HG02973 (cell line): ENCODE results near the gene NNT.
"Not testable (repeated sequence)": the region's sequence is repeated elsewhere in the genome, so short reads cannot be mapped to it uniquely, and the experiment has no call there.

Experiments
- ATAC-seq: cut with Tn5 transposase; IDR thresholded peaks from one replicate; pipeline ENCODE4 v1.9.1; 2021; ENCODE audit warnings: moderate library complexity; ENCODE audit not compliant: unreplicated experiment

NNT gene

GRCh38 chr5:43663916-43664315 is 60.9 kb downstream of the NNT start:
- ATAC-seq: no peak

DNA sequence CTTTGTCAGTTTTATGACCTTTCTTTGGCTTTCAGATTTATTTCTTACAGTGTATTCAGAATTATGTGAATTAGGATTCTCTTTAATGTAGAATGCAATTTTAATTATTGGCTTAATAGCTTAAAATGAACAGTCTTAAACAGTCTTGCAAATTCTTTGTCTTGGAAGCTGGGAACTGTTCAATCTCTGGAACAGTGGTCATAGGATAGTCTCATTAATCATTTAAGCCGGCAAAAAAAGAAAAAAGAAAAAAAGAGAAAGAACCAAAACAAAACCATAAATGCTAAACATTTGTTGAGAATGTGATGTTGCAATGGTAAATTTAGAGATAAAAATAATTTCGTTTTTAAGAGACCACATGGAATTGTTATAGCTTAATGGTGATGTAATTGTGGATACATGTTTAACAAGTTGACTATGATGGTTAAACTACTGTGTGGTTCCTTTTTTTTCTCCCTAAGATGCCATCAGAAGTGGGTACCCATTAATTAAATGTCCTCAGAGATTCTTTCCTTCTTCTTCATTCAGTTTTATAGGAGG is 61.6 kb downstream of the NNT start:
- no peak for ATAC-seq

DNA sequence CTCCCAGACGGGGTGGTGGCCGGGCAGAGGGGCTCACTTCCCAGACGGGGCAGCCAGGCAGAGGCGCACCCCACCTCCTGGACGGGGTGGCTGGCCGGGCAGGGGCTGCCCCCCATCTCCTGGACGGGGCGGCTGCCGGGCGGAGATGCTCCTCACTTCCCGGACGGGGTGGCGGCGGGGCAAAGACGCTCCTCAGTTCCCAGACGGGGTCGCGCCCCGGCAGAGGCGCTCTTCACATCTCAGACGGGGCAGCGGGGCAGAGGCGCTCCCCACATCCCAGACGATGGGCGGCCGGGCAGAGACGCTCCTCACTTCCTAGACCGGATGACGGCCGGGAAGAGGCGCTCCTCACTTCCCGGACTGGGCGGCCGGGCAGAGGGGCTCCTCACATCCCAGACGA is 62.8 kb downstream of the NNT start:
- not testable (repeated sequence) for ATAC-seq

DNA sequence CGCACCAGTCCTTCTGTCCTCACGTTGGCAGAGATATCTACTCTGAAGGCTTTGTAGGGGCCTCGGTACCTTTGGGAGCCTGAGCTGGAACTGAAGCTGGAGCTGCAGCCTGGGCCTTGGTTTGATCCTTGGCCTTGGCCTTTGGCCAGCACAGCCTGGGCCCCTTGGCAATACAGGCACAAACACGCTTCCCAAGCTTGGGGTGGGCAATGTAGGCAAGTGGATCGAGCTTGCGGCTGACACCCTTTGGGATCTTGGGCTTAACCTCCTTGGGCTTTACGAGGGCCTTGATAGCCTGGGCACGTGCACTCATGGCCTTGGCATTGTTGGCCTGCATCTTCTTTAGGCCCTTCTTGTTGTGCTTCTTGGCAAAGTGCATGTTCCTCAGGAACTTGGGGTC is 63.7 kb downstream of the NNT start:
- ATAC-seq: not testable (repeated sequence)

GRCh38 chr5:43667379-43667778 is 64.4 kb downstream of the NNT start:
- ATAC-seq: not testable (repeated sequence)

DNA sequence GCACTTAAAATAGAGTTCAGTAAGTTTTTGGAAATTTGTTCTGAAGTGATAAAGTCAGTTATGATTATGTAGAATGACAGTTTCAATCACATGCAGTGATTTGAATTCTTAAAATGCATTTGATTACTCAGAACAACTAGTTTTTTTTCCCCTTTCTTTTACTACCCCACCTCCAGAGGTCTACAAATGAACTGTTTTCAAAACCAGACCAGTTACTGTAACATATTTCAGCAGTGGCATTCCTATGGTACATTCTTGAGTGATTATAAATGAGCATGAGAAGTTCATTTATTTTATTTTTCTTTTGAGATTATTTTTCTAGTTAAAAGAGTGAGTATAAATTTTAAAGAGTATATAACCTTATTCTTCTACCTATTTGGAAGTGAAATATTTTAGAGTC is 71.6 kb downstream of the NNT start:
- ATAC-seq: no peak

DNA sequence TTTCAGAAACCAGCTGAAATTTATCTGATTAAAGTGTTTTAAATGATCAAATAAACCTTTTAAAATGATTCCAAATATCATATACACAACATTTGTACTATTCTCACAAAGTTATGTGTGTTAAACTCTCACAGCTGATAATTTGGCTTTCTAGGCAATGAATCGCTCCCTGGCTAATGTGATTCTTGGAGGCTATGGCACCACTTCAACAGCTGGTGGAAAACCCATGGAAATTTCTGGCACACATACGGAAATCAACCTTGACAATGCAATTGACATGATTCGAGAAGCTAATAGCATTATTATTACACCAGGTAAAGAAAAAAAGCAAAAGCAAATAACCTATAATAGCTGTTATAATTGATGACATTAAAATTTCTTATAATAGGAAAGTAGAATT is 72.4 kb downstream of the NNT start:
- no peak for ATAC-seq

- no peak for ATAC-seq
Observed at GRCh38 chr5:43676083-43676840, 73.3 kb downstream of the NNT start.

- no peak for ATAC-seq
Observed at GRCh38 chr5:43677253-43677652, 74.3 kb downstream of the NNT start.

- no peak for ATAC-seq
Observed at GRCh38 chr5:43679214-43679613, 76.2 kb downstream of the NNT start.

DNA sequence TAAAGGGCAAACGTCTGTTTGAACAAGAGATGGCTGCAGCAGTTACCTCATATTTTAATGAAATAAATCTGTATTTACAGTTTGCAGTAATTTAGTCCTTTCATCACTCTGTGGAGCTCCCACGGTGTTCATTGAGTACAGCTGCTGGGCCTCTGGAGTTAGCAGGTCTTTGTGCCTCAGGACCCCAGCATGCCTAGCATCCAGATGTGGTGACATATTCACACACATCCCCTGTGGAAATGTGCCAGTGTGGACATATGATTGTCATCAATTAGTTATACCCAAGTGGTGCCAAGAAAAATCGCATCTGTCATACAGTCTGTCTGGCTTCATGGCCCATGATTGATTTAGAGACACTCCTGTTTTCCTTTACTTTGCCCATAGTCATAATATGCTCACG is 77.3 kb downstream of the NNT start:
- ATAC-seq: no peak

GRCh38 chr5:43683884-43684471 is 81.0 kb downstream of the NNT start:
- ATAC-seq: no peak

GRCh38 chr5:43685252-43685950 is 82.4 kb downstream of the NNT start:
- no peak for ATAC-seq

- ATAC-seq: no peak
Observed at GRCh38 chr5:43687275-43687674, 84.3 kb downstream of the NNT start.

DNA sequence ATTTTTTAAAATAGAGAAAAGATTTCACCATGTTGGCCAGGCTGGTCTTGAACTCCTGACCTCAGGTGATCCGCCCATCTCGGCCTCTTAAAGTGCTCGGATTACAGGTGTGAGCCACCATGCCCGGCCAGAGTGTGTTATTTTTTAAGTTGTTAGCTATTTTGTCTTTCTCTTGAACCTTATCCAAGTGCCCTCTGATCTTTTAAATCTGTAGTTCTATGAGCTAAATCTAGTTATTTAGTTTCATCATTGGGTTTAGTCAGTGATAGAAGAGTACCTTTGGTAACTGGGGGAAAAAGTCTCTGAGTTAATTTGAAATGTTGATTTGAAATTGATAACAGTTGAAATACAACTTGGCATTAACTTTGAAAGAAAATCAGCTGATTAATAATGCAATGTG is 88.3 kb downstream of the NNT start:
- ATAC-seq: no peak

DNA sequence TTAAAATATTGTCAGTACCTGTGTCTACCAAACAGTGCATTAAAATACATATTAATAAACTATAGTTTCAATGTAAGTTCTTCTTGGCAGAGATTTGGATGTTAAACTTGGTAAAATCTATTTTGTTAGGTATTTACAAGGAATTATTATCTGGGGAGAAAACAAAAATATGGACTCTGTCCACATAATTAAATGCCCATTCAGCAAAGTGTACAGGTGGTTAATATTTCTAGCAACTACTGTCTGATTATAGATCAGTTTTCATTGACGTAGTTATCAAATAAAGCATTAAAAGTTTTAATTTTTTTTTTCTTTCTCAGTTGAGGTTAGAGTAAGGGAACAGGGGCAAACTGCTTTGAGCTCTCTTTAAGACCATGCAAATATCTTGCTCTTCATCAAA is 88.9 kb downstream of the NNT start:
- ATAC-seq: no peak

- ATAC-seq: no peak
Observed at GRCh38 chr5:43693411-43693810, 90.4 kb downstream of the NNT start.

DNA sequence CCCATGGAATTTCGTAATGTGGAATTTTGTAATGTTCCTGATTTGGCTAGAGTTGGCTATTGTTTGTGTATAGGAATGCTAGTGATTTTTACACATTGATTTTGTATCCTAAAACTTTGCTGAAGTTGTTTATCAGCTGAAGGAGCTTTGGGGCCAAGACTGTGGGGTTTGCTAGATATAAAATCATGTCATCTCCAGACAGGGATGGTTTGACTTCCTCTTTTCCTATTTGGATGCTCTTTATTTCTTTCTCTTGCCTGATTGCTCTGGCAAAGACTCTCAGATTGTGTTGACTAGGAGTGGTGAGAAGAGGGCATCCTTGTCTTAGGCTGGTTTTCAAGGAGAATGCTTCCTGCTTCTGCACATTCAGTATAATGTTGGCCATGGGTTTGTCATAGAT is 91.0 kb downstream of the NNT start:
- ATAC-seq: no peak

- not testable (repeated sequence) for ATAC-seq
Observed at GRCh38 chr5:43696444-43696843, 93.5 kb downstream of the NNT start.

- ATAC-seq: no peak
Observed at GRCh38 chr5:43699910-43700309, 96.9 kb downstream of the NNT start.

- ATAC-seq: no peak
Observed at GRCh38 chr5:43700601-43701000, 97.6 kb downstream of the NNT start.

DNA sequence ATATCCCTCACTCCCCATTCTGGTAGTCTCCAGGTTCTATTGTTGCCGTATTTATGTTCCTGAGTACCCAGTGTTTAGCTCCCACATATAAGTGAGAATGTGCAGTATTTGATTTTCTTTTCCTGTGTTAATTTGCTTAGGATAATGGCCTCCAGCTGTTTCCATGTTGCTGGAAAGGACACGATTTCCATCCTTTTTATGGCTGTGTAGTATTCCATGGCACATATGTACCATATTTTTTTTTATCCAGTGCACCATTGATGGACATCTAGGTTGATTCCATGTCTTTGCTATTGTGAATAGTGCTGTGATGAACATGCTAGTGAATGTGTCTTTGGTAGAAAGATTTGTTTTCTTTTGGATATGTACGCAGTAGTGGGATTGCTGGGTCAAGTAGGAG is 98.2 kb downstream of the NNT start:
- ATAC-seq: no peak
